HEK293 (cell line): Measurements from ENCODE around the gene FOXG1.

ENCODE experiments used
- CTCF ChIA-PET: fragments of 350-600 bp; formaldehyde crosslinking; extraction: SDS; loops from one replicate; lab custom pipeline; 2021; ENCODE audit warnings: antibody characterized with exemption; lab: Yijun Ruan, JAX
- POLR2A ChIA-PET: fragments of 300-600 bp; formaldehyde crosslinking; extraction: SDS; loops from one replicate; lab custom pipeline; 2020; ENCODE audit warnings: antibody characterized with exemption, inconsistent platforms; lab: Yijun Ruan, JAX
- H3K27ac ChIP-seq: fragments of 200-500 bp; sonication (Bioruptor generic); 2 replicates; pipeline ENCODE4 v1.5.1; 2014; ENCODE audit warnings: low read depth, low read length, control low read depth, inconsistent platforms; ENCODE audit errors: extremely low read depth
- H3K36me3 ChIP-seq, 2 experiments: fragments of 200-500 bp in 1 of 2; sonication (Bioruptor generic) in 1 of 2; 1 replicate in 1 of 2; 2 replicates in 1 of 2; pipeline ENCODE4 v1.5.1; 2014 to 2017; ENCODE audit warnings: inconsistent platforms in 2 of 2, low read length in 2 of 2; ENCODE audit not compliant: control insufficient read depth in 2 of 2, insufficient read depth in 1 of 2
- H3K4me1 ChIP-seq: fragments of 200-500 bp; sonication (Bioruptor generic); 2 replicates; pipeline ENCODE4 v1.5.1; 2014; ENCODE audit warnings: mild to moderate bottlenecking, low read length, inconsistent platforms; ENCODE audit not compliant: control insufficient read depth, insufficient read depth
- H3K4me3 ChIP-seq: 2 replicates; pipeline ENCODE4 v1.5.1; 2011; ENCODE audit warnings: low read depth, mild to moderate bottlenecking, control low read depth, low read length, moderate library complexity
- H3K9me3 ChIP-seq: fragments of 200-500 bp; sonication (Bioruptor generic); 2 replicates; pipeline ENCODE4 v1.5.1; 2014; ENCODE audit warnings: low read depth, low read length, inconsistent platforms; ENCODE audit not compliant: control insufficient read depth, insufficient read depth
- FEZF1 ChIP-seq: fragments of 450-650 bp; formaldehyde crosslinking; IDR thresholded peaks from 2 replicates; pipeline ENCODE4 v1.5.1; 2016; ENCODE audit warnings: missing biosample characterization, missing genetic modification characterization
- GLI2 ChIP-seq: fragments of 450-650 bp; formaldehyde crosslinking; IDR thresholded peaks from 2 replicates; pipeline ENCODE4; 2017; ENCODE audit warnings: missing biosample characterization, missing genetic modification characterization, low read depth, borderline replicate concordance
- GLIS2 ChIP-seq: fragments of 450-650 bp; formaldehyde crosslinking; IDR thresholded peaks from 2 replicates; pipeline ENCODE4 v1.5.1; 2016; ENCODE audit warnings: missing biosample characterization, missing genetic modification characterization
- OVOL3 ChIP-seq: fragments of 450-650 bp; formaldehyde crosslinking; IDR thresholded peaks from 2 replicates; pipeline ENCODE4 v1.5.1; 2016; ENCODE audit warnings: missing biosample characterization, missing genetic modification characterization
- PRDM1 ChIP-seq: fragments of 450-650 bp; formaldehyde crosslinking; IDR thresholded peaks from 2 replicates; pipeline ENCODE4; 2016; ENCODE audit warnings: missing biosample characterization, missing genetic modification characterization
- SP2 ChIP-seq: fragments of 450-650 bp; formaldehyde crosslinking; IDR thresholded peaks from 2 replicates; pipeline ENCODE4 v1.5.1; 2016; ENCODE audit warnings: missing biosample characterization, missing genetic modification characterization
- YY2 ChIP-seq: fragments of 450-650 bp; formaldehyde crosslinking; IDR thresholded peaks from 2 replicates; pipeline ENCODE4 v1.5.1; 2016; ENCODE audit warnings: missing biosample characterization, missing genetic modification characterization
- ZBTB11 ChIP-seq: fragments of 450-650 bp; formaldehyde crosslinking; conservative IDR thresholded peaks from 2 replicates; pipeline ENCODE4 v1.5.1; 2016; ENCODE audit warnings: low read depth, missing biosample characterization, missing genetic modification characterization
- ZBTB17 ChIP-seq: fragments of 450-650 bp; formaldehyde crosslinking; IDR thresholded peaks from 2 replicates; pipeline ENCODE4 v1.5.1; 2016; ENCODE audit warnings: missing biosample characterization, missing genetic modification characterization
- ZNF132 ChIP-seq: fragments of 450-650 bp; formaldehyde crosslinking; IDR thresholded peaks from 2 replicates; pipeline ENCODE4 v1.5.1; 2017; ENCODE audit warnings: missing biosample characterization, missing genetic modification characterization, borderline replicate concordance
- ZNF138 ChIP-seq: fragments of 450-650 bp; formaldehyde crosslinking; IDR thresholded peaks from 2 replicates; pipeline ENCODE4 v1.5.1; 2016; ENCODE audit warnings: missing biosample characterization, missing genetic modification characterization, borderline replicate concordance
- ZNF311 ChIP-seq: fragments of 450-650 bp; formaldehyde crosslinking; IDR thresholded peaks from 2 replicates; pipeline ENCODE4 v1.5.1; 2017; ENCODE audit warnings: missing biosample characterization, missing genetic modification characterization, borderline replicate concordance
- ZNF366 ChIP-seq: fragments of 450-650 bp; formaldehyde crosslinking; conservative IDR thresholded peaks from 2 replicates; pipeline ENCODE4 v1.5.1; 2016; ENCODE audit warnings: missing biosample characterization, missing genetic modification characterization
- ZNF426 ChIP-seq: fragments of 450-650 bp; formaldehyde crosslinking; IDR thresholded peaks from 2 replicates; pipeline ENCODE4 v1.5.1; 2017; ENCODE audit warnings: missing biosample characterization, missing genetic modification characterization, mild to moderate bottlenecking, inconsistent platforms, moderate library complexity
- ZNF548 ChIP-seq: fragments of 450-650 bp; formaldehyde crosslinking; IDR thresholded peaks from 2 replicates; pipeline ENCODE4 v1.5.1; 2016; ENCODE audit warnings: missing biosample characterization, missing genetic modification characterization
- ZNF549 ChIP-seq: fragments of 450-650 bp; IDR thresholded peaks from 2 replicates; pipeline ENCODE4 v1.5.1; 2018; ENCODE audit warnings: missing biosample characterization, missing genetic modification characterization, mild to moderate bottlenecking, inconsistent platforms, moderate library complexity
- ZNF561 ChIP-seq: fragments of 450-650 bp; IDR thresholded peaks from 2 replicates; pipeline ENCODE4 v1.5.1; 2018; ENCODE audit warnings: missing biosample characterization, missing genetic modification characterization, borderline replicate concordance
- ZNF600 ChIP-seq: fragments of 450-650 bp; formaldehyde crosslinking; IDR thresholded peaks from 2 replicates; pipeline ENCODE4 v1.5.1; 2016; ENCODE audit warnings: missing biosample characterization, missing genetic modification characterization
- ZNF701 ChIP-seq: fragments of 450-650 bp; formaldehyde crosslinking; IDR thresholded peaks from 2 replicates; pipeline ENCODE4 v1.5.1; 2016; ENCODE audit warnings: missing biosample characterization, missing genetic modification characterization
- ZSCAN30 ChIP-seq: fragments of 450-650 bp; IDR thresholded peaks from 2 replicates; pipeline ENCODE4 v1.5.1; 2018; ENCODE audit warnings: missing biosample characterization, mild to moderate bottlenecking, missing genetic modification characterization, moderate library complexity
- TF ChIP-seq, protein P1 (sequence below): fragments of 450-650 bp; formaldehyde crosslinking; IDR thresholded peaks from 2 replicates; pipeline ENCODE4 v1.5.1; 2016; ENCODE audit warnings: missing biosample characterization, missing genetic modification characterization
- TF ChIP-seq, protein P2 (sequence below): fragments of 450-650 bp; formaldehyde crosslinking; IDR thresholded peaks from 2 replicates; pipeline ENCODE4 v1.5.1; 2016; ENCODE audit warnings: missing biosample characterization, missing genetic modification characterization

Gene FOXG1

GRCh38 chr14:28770630-28771029, 4.0 kb downstream of the FOXG1 start (continued):
- TF ChIP-seq, protein P1, sequence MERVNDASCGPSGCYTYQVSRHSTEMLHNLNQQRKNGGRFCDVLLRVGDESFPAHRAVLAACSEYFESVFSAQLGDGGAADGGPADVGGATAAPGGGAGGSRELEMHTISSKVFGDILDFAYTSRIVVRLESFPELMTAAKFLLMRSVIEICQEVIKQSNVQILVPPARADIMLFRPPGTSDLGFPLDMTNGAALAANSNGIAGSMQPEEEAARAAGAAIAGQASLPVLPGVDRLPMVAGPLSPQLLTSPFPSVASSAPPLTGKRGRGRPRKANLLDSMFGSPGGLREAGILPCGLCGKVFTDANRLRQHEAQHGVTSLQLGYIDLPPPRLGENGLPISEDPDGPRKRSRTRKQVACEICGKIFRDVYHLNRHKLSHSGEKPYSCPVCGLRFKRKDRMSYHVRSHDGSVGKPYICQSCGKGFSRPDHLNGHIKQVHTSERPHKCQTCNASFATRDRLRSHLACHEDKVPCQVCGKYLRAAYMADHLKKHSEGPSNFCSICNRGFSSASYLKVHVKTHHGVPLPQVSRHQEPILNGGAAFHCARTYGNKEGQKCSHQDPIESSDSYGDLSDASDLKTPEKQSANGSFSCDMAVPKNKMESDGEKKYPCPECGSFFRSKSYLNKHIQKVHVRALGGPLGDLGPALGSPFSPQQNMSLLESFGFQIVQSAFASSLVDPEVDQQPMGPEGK (tag by site-specific recombination): 0 out of 2 replicates have a peak, but pooled peaks have one; percentile 14
- no peak for TF ChIP-seq ZNF138 (tag by site-specific recombination)
- peak; percentile 73 for TF ChIP-seq ZNF600
- 0 out of 2 replicates have a peak, but pooled peaks have one; percentile 25 for TF ChIP-seq ZNF366
- TF ChIP-seq GLIS2 (tag by site-specific recombination): no peak
- TF ChIP-seq ZNF561 (tag by site-specific recombination): no peak
- no peak for TF ChIP-seq ZNF311
- no peak for TF ChIP-seq SP2
- TF ChIP-seq ZBTB17: 0 out of 2 replicates have a peak, but pooled peaks have one; percentile 12
- TF ChIP-seq OVOL3: no peak
- no peak for TF ChIP-seq ZNF548
- peak; percentile 67 for TF ChIP-seq FEZF1 (tag by site-specific recombination)
- no peak for TF ChIP-seq YY2
- TF ChIP-seq GLI2 (tag by site-specific recombination): no peak
- no peak for TF ChIP-seq ZSCAN30 (tag by site-specific recombination)
- no peak for TF ChIP-seq ZNF701
- TF ChIP-seq ZNF426 (tag by site-specific recombination): no peak
- TF ChIP-seq ZBTB11 (tag by site-specific recombination): no peak
- TF ChIP-seq PRDM1 (tag by site-specific recombination): peak; percentile 76
- TF ChIP-seq, all 188 proteins: peak for 8

- Histone ChIP-seq H3K9me3 (no peaks in the 10 kb centered on the region), H3K36me3 (no peaks in the 10 kb centered on the region), H3K4me1 (peaks cover 16% of the 10 kb centered on the region), H3K27ac (no peak overlapping the region), H3K4me3 (peak overlapping the region; percentile 88; the same call in 1 of the 2 replicates)
- ChIA-PET POLR2A (interaction anchor here (0.7 kb wide), 1 partner anchor 220 kb away, joined by 5 read pairs; no protein-coding TSS in a partner anchor), CTCF (interaction anchor here (0.6 to 1.3 kb wide), 2 partner anchors 14 to 760 kb away, joined by 3 to 4 read pairs; no protein-coding TSS in a partner anchor)
- TF ChIP-seq, protein P2, sequence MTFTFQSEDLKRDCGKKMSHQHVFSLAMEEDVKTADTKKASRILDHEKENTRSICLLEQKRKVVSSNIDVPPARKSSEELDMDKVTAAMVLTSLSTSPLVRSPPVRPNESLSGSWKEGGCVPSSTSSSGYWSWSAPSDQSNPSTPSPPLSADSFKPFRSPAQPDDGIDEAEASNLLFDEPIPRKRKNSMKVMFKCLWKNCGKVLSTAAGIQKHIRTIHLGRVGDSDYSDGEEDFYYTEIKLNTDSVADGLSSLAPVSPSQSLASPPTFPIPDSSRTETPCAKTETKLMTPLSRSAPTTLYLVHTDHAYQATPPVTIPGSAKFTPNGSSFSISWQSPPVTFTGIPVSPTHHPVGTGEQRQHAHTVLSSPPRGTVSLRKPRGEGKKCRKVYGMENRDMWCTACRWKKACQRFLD: no peak
- TF ChIP-seq ZNF132 (tag by site-specific recombination) (no peak), ZNF549 (tag by site-specific recombination) (no peak)
These were observed 4.6 kb downstream of the FOXG1 start for GRCh38 chr14:28771168-28771567.
